CD4-positive, alpha-beta T cell treated with Interleukin-15 for 4 hours (primary cell): ENCODE data around the gene PDCD2L.
"Not testable (repeated sequence)": the region's sequence is repeated elsewhere in the genome, so short reads cannot be mapped to it uniquely, and the experiment has no call there.

ENCODE experiments used
- DNase-seq: peaks from one replicate; pipeline ENCODE4 v3.0.0-alpha.2; 2020; ENCODE audit warnings: low spot score

The PDCD2L gene, protein sequence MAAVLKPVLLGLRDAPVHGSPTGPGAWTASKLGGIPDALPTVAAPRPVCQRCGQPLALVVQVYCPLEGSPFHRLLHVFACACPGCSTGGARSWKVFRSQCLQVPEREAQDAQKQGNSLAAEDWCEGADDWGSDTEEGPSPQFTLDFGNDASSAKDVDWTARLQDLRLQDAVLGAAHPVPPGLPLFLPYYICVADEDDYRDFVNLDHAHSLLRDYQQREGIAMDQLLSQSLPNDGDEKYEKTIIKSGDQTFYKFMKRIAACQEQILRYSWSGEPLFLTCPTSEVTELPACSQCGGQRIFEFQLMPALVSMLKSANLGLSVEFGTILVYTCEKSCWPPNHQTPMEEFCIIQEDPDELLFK

DNA sequence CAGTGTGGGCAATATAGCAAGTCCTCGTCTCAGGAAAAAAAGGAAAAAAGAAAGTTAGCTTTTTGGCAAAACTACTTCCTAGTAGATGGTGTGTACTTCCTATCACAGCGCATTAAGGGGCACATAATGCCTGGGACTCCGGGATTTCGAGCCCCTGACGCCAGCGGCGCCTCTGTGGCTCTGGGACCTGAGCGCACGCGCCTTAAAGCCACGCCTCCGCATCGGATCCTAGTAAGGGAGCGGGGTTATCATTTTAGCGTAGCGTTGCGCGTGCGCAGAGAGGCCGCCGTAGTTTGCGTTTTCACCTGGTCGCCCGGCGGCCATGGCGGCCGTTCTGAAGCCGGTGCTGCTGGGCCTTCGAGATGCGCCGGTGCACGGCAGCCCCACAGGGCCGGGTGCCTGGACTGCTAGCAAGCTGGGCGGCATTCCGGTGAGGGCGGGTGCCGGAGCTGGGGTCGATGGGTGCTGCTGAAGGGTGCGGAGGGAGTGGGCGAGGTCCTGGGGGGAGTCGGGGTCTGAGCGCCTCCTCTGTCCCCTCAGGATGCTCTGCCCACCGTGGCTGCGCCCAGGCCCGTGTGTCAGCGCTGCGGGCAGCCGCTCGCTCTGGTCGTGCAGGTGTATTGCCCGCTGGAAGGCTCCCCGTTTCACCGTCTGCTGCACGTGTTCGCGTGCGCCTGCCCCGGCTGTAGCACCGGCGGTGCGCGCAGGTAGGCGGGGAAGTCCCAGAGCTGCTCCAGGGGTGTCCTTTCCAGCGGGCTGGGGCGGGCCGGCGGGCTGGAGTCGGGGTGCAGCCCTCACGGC lies at the start of gene PDCD2L:
TSS of gene PDCD2L (plus strand) at position 291 of the 801 bp plus-strand sequence. CDS start at position 323, 32 bp downstream.
- DNase-seq: peak; percentile 92

DNA sequence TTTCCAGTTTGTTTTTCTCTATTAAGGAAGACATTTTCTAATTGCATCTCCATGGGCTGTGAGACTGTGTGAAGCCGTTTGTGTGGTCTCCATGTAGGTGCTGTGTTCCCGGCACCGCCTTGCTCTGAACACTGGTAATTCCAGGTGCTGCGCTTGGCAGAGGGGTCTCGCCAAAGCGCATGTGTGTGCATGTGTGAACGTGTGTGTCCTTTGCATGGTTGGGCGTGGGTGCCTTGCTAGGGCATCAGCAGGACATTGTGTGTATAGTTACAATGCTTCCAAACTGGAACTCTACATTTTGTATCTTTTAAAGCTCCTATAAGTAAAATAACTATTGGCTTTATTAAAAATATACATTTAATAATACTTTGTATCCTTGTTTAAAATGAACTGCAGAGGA lies 49.0 kb upstream of the PDCD2L start:
- DNase-seq: no peak

DNA sequence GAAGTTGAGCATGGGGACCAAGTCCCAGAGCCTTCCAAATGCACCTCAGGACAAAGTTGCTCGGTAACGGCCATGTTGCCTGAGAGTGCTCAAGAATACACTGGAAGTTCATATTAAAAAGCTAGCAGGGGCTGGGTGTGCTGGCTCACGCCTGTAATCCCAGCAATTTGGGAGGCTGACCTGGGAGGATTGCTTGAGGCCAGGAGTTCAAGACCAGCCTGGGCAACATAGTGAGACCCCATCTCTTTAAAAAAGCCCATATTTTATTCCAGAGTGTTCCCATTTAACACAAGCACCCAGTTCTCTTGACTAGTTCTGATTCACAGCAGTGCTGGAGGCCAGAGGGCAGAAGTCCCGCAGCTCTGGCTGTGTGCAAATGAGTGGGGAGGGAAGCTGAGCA lies 47.3 kb upstream of the PDCD2L start:
- DNase-seq: no peak

DNA sequence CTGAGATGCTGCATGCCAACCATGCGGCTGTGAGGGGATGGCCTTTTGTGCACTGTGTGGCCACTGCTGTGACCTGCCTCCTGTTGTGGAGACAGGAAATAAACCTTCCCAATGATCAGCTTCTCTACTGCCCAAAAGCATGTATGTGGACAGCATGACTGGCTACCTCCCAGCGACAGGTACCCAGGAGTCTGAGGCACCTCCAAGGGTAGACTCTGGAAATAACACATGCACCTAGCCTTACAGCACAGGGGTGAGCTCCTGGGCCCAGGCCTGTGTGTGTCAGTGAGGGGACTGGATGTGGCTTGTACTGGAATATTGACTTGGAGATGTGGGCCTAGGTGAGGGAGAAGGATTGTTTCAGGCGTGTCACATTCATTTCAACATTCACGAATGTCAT lies 46.8 kb upstream of the PDCD2L start:
- no peak for DNase-seq

DNA sequence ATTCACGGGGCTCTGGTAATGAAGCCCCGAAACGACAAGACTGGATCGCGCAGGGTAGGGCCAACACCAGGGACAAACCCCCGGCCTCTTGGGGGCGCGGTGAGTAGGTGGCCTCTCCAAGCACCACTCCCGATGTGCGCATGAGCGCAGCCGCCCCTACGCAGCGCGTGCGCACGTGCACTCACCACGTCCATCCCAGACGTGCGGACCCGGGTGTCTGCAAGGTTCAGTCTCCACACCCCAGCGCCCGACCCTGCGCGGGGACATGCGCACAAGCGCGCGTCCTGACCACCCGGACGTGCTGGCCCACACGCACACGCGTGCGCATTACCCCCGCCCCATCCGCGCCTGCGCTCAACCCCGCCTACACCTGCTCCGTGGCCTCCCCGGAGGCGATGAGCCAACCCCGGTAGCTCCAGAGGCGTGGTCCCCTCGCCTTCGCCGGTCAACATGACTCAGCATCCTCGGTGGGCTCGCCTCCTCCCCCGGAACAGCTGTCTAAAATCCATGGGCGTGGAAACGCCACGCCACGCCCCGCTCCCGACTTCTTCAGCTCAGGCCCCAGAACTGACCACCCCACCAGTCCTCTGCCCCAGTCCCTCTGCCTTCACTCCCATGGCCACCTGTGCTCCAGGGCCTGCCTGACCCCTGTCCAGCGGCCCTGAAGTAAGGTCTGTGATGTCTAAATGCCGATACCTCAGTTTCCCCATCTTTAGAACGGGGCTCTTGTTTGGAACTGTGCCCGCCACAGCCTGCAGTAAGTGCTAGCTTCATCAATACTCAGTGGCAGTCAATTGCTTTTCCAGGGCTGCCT lies 44.9 kb upstream of the PDCD2L start:
- peak; percentile 98 for DNase-seq

DNA sequence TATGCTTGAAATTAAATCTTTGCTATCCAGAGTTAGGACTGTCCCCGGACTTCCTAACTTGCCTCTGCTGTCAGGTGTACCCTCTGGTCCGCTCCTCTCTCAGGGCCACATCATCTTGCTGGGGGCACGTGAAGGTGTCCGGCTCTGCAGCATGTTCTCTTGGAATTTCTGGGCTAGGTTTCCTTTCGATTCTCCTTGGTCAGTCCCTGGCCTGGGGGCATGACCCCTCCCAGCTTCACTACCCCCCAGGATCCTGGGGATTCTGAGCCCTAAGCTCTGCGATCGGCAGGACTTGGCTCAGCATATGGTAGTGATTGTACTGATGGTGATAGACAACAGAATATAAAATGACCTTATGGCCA lies 44.3 kb upstream of the PDCD2L start:
- DNase-seq: no peak

DNA sequence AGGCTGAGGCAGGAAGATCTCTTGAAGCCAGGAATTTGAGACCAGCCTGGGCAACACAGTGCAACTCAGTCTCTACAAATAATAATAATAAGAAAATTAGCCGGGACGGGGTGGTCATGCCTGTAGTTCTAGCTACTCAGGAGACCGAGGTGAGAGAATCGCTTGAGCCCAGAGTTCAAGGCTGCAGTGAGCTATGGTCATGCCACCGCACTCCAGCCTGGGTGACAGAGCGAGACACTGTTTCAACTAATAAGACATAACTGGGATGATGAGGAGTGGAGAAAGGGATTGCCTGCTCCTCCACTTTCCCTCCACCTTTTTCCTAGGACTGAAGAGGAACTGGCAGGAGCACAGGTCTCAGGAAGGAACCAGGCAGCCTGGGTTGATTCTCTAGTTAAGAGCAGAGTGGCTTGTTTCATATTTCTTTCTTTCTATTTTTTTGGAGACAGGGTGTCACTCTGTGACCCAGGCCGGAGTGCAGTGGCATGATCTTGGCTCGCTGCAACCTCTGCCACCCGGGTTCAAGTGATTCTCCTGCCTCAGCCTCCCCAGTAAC lies 43.8 kb upstream of the PDCD2L start:
- DNase-seq: no peak

DNA sequence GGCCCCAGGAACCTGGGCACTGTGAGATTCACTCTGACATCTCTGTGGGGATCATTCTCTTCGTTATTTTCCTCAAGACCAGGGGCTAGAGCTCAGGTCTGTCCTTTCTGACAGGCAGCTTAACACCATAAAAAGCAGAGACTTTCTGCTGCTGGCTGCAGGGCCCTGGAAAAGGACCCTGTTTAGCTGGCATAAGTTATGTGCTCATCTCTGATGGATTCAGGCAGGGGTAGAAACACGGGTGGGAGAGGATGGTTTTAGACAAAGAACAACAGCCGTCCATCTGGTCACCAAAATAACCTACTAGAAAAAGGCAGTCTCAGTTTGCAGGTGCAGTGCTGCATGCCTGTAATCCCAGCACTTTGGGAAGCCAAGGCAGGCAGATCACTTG lies 41.5 kb upstream of the PDCD2L start:
- no peak for DNase-seq

DNA sequence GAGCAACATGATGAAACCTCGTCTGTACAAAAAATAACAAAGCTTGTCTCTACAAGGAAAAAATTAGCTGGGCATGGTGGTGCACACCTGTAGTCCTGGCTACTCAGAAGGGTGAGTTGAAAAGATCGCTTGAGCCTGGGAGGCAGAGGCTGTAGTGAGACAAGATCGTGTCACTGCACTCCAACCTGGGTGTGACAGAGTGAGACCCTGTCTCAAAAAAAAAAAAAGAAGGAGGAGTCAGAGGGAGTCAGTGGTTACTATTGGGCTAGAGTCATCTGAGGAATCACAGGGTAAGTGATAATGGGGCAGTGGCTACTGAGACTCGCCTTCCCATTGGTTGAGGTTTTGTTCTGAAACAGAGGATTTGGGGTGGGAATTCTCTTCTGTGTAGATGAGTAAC lies 41.1 kb upstream of the PDCD2L start:
- no peak for DNase-seq

DNA sequence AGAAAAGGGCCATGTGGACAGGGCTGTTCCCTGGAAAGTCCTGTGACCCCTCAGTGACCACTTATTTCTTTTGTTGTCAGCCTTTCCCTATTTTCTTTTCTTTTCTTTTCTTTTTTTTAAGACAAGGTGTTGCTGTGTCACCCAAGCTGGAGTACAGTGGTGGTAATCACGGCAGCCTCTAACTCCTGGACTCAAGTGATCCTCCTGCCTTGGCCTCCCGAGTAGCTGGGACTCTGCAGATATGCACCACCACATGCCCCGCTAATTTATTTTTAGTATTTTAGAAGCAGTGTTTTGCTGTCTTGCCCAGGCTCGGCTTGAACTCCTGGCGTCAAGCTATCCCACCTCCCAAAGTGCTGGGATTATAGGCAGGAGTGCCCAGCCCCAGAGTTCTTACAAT lies 40.3 kb upstream of the PDCD2L start:
- DNase-seq: no peak

DNA sequence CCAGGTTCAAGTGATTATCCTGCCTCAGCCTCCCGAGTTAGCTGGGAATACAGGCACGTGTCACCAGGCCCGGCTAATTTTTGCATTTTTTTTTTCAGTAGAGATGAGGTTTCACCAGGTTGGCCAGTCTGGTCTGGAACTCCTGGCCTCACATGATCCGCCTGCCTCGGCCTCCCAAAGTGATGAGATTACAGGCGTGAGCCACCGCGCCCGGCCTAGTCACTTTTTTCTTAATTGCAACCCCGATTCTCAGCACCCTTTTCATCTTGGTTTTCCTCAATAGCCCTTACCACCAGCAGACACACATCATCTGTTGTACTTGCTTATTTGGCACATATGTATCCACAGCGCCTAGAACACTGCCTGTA lies 39.8 kb upstream of the PDCD2L start:
- no peak for DNase-seq

DNA sequence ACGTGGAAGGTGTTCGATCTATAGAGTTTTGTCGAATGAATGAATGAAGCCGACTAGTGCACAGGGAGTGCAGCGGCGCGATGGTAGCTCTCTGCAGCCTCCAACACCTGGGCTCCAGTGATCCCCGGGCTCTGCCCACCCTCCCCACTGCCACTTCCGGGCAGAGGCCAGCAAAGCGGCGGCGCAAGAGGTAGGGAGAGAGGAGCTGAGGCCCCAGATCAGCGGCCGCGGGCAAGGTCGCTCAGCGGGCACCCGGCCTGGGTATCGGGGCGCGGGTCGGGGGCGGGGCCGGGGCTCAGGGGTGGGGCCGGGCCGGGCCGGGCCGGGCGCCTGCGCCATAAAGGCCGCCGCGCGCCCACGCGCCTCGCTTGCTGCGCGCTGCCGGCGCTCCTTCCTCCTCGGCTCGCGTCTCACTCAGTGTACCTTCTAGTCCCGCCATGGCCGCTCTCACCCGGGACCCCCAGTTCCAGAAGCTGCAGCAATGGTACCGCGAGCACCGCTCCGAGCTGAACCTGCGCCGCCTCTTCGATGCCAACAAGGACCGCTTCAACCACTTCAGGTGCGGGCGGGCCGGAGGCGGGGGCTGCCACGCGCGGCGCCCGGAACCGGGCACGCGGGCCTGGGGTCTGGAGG lies 39.3 kb upstream of the PDCD2L start, which contains the start of gene GPI:
TSS of gene GPI (plus strand) at position 367 of the 633 bp plus-strand sequence. CDS start at position 438, 71 bp downstream.
- peak; percentile 56 for DNase-seq

DNA sequence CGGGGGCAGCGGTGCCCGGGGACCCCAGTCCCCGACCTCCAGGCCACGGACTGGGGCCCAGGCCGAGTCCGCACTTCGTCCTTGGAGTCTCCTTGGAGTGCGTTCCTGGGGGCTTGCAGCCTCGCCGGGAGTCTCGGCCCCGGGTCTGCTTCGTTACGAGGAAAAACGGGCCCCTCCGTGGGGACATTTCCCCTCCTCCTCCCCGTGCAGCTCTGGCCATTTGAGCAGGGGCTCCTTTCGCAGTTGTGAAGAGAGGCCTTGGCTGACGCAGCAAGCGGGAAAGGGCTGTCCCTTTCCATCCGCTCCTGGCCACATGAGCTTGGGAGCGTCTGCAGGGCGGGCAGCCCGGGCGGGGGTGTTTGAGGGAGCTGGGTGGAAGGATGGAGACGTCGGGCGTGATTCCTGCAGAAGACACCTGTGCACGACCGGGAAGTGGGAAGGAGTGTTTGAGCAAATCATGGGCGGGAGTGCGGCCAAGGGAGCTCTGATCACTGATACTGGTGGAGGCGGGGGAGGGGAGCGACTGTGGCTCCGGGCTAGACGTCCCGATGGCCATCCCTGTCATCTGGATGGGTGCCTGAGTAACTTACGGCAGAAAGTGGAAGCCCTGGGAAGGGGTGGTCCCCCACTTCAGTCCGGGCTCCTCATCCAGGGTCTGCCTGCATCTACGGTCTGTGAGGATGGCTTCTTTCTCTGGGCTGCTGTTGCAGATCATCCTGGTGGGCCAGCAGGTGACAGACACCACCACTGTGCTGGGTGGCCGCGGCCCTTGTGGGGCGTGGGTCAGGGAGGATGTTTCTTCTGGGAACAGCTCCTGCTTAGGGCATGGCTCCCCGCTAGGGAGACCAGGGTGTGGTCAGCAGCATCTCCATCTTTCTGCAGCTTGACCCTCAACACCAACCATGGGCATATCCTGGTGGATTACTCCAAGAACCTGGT lies 38.5 kb upstream of the PDCD2L start:
- DNase-seq: no peak

DNA sequence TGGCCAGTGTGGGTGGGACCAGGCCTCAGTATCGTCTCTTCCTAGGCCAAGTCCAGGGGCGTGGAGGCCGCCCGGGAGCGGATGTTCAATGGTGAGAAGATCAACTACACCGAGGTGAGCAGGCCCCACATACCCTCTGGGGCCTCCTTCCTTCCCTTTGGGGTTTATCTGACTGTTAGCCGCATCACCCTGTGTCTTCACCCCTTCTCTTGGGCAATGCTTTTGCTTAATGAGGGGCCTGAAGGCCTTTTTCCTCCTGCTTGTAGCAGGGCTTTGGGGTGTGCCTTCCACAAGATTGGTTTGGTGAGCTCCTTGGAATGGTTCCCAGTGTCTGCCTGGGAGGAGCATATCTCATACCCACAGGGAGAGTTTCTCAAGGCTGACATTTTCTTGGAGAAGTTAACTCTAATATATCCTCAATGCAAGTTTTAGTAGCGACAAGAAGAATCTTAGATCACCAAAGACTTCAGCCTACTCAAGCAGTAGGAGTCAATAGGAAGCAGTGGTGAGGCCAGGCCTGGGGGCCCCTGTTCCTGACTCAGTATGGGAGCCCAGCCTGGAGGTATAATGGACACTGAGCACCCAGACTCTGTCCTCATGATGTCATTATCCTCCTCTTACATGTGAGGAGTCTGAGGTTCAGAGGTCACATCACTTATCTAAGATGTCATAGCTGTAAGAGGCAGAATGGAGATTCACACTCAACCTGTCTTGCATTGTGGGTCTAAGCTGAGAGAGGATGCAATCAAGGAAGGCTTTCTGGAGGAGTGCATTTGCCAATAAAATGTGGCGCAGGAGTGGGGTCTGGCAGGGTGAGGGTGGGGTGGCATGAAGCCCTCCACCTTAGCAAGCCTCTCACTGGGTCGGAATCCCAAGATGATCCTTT lies 37.2 kb upstream of the PDCD2L start:
- no peak for DNase-seq

DNA sequence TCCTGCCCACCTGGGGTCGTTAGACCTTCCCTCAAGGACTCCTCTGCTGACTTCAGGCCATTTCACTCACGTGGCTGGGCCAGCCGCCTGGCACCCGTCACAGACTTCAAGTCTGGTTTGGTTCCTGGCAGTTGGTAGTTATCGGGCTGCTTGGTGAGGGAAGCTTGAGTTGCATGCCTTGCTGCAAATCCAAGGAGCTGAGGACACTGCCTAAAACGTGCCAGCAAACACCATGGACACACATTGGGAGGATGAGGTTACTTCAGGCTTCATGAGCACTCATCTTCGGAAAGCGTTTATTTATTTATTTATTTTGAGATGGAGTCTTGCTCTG lies 36.6 kb upstream of the PDCD2L start:
- DNase-seq: no peak

DNA sequence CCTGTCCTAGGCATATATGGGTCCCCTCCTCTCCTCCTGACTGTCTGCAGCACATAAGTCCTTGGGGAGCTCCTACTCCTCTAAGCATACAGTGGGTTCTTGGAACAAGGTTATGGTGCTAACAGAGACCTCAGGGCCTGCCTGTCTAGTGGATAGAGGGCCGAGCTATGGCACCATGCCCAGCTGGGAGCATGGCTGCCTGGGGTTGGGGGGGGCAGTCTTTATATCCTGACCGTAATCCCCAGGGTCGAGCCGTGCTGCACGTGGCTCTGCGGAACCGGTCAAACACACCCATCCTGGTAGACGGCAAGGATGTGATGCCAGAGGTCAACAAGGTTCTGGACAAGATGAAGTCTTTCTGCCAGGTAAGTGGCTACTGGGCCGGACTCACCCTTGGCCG lies 35.9 kb upstream of the PDCD2L start:
- DNase-seq: no peak

DNA sequence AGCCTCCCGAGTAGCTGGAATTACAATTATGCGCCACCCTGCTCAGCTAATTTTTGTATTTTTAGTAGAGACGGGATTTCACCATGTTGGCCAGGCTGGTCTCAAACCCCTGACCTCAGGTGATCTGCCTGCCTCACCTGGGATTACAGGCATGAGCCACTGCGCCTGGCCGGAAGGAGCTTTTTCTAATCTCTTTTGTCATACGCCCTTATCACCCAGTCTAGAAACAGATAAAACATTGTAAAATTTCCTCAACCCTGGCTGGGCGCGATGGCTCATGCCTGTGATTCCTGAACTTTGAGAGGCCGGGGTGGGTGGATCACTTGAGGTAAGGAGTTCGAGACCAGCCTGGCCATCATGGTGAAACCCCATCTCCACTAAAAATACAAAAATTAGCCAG lies 35.0 kb upstream of the PDCD2L start:
- DNase-seq: not testable (repeated sequence)

DNA sequence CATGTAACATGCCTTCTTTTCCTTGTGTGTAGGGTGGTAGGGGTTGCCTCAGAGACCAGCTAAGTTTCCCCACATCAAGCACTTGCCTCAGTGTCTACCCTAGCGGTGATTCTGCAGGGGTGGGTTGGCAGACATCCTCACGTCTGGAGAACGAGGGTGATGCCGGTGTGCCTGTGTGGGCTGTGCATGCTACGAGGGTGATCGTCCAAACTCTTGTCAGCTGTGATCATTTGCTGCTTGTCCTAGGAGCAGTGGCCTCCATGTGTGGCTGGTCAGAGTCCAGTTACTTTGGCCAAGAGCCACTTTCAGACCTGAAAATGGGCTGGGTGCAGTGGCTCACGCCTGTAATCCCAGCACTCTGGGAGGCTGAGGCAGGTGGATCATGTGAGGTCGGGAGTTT lies 34.1 kb upstream of the PDCD2L start:
- no peak for DNase-seq

DNA sequence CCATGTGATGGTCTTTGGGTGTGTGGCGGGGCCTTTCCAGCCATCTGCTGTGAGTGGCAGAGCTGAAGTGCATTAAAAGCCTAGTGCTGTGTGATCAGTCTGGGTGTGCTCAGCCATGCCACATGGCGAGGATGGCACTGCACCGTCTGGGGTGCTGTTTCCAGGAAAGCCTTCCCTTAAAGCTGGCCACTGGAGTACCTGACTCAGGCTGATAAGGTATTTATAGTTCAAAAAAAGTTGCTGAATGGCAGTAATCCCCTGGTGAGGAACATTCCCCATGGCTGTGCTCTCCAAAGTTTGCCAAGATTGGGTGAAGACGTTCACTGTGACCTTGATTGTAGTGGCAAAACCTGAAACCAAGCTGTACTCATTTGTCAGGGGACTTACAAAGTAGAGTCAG lies 33.2 kb upstream of the PDCD2L start:
- DNase-seq: no peak
